H1 (cell line): ENCODE results near the gene ORAI3. TPM values are rescaled to one million over a fixed set of nuclear protein-coding genes. Genes with fewer than 3 reads are reported as not detected.

Source experiments
- CTCF ChIA-PET: fragments of 300-600 bp; sonication (Branson Sonifier 250); formaldehyde crosslinking; loops from one replicate; lab custom pipeline; 2021; ENCODE audit not compliant: partially characterized antibody; lab: Charles Lee
- POLR2A ChIA-PET: fragments of 300-600 bp; sonication (Branson Sonifier 250); formaldehyde crosslinking; loops from one replicate; lab custom pipeline; 2021; ENCODE audit warnings: inconsistent platforms; ENCODE audit not compliant: partially characterized antibody; lab: Charles Lee
- DNase-seq, 2 experiments: peaks; one replicate each; pipeline versions ENCODE4 v3.0.0 to v3.0.0-alpha.2; 2010 to 2022; ENCODE audit warnings: low spot score in 2 of 2, low read depth in 1 of 2, mixed read lengths in 1 of 2
- FAIRE-seq: peaks from 2 replicates; lab custom pipeline; 2011; peaks lifted over from hg19 to GRCh38; lab: Jason Lieb, UNC
- H2AFZ ChIP-seq: 2 replicates; pipeline ENCODE4 v1.8.1; 2012; ENCODE audit warnings: low read length, inconsistent platforms
- H2AK5ac ChIP-seq: 2 replicates; pipeline ENCODE4 v1.6.1; 2013; ENCODE audit warnings: low read depth, low read length
- H2BK120ac ChIP-seq: replicated peaks from 2 replicates; pipeline ENCODE3; 2013; ENCODE audit warnings: low read depth, low read length, inconsistent platforms
- H2BK12ac ChIP-seq: 2 replicates; pipeline ENCODE4 v1.6.1; 2013; ENCODE audit warnings: low read depth, low read length
- H2BK15ac ChIP-seq: 2 replicates; pipeline ENCODE4 v1.6.1; 2013; ENCODE audit warnings: low read length
- H2BK20ac ChIP-seq: 2 replicates; pipeline ENCODE4 v1.6.1; 2013; ENCODE audit warnings: low read length
- H2BK5ac ChIP-seq: 2 replicates; pipeline ENCODE4 v1.6.1; 2013; ENCODE audit warnings: low read depth, low read length
- H3K14ac ChIP-seq: 2 replicates; pipeline ENCODE4 v1.6.1; 2013; ENCODE audit warnings: inconsistent platforms; ENCODE audit not compliant: insufficient read length
- H3K18ac ChIP-seq: 2 replicates; pipeline ENCODE4 v1.6.1; 2013; ENCODE audit warnings: low read length; ENCODE audit errors: extremely low read depth
- H3K23ac ChIP-seq: 2 replicates; pipeline ENCODE4 v1.6.1; 2013; ENCODE audit warnings: inconsistent platforms; ENCODE audit not compliant: insufficient read length
- H3K23me2 ChIP-seq: 2 replicates; pipeline ENCODE4 v1.6.1; 2013; ENCODE audit warnings: low read depth, low read length
- H3K27ac ChIP-seq: 2 replicates; pipeline ENCODE4 v1.6.1; 2011; ENCODE audit warnings: low read depth, low read length, inconsistent platforms
- H3K27me3 ChIP-seq, 4 experiments: replicated peaks in 1 of 4; 1 replicate in 1 of 4; 2 replicates in 3 of 4; pipeline versions ENCODE4 v1.6.1 to v1.8.1; 2011 to 2013; ENCODE audit warnings: low read length in 3 of 4, mild to moderate bottlenecking in 3 of 4, inconsistent platforms in 2 of 4, mixed read lengths in 2 of 4, moderate library complexity in 1 of 4; ENCODE audit not compliant: control insufficient read depth in 3 of 4, insufficient read depth in 3 of 4; ENCODE audit errors: extremely low read depth in 1 of 4
- H3K36me3 ChIP-seq, 4 experiments: 2 replicates each; pipeline versions ENCODE4 v1.6.1 to v1.8.1; 2011 to 2013; ENCODE audit warnings: mild to moderate bottlenecking in 4 of 4, low read length in 3 of 4, moderate library complexity in 2 of 4, control low read depth in 1 of 4, inconsistent platforms in 1 of 4; ENCODE audit not compliant: insufficient read depth in 4 of 4, control insufficient read depth in 2 of 4
- H3K4ac ChIP-seq: replicated peaks from 2 replicates; pipeline ENCODE3; 2013; ENCODE audit warnings: low read length, low read depth, mixed read lengths, inconsistent platforms; ENCODE audit not compliant: insufficient read length
- H3K4me1 ChIP-seq, 4 experiments: replicated peaks in 1 of 4; 1 replicate in 1 of 4; 2 replicates in 3 of 4; pipeline versions ENCODE4 v1.6.1 to v1.8.1; 2011 to 2013; ENCODE audit warnings: low read length in 3 of 4, inconsistent platforms in 2 of 4, mixed read lengths in 1 of 4; ENCODE audit not compliant: insufficient read depth in 4 of 4, control insufficient read depth in 3 of 4
- H3K4me2 ChIP-seq, 2 experiments: 2 replicates each; pipeline versions ENCODE4 v1.6.1 to v1.8.1; 2011 to 2013; ENCODE audit warnings: low read depth in 2 of 2, low read length in 2 of 2, control low read depth in 1 of 2, inconsistent platforms in 1 of 2, mild to moderate bottlenecking in 1 of 2; ENCODE audit not compliant: insufficient read depth in 1 of 2
- H3K4me3 ChIP-seq, 4 experiments: fragments of 200-600, 300-600 bp in 1 of 4; sonication (generic), shearing (Covaris generic), sonication (Bioruptor Twin) in 1 of 4; 2 replicates each; pipeline versions ENCODE4 v1.5.1 to v1.8.1; 2011 to 2016; ENCODE audit warnings: low read length in 4 of 4, low read depth in 3 of 4, control low read depth in 2 of 4, inconsistent platforms in 2 of 4, mild to moderate bottlenecking in 2 of 4, mixed read lengths in 1 of 4, moderate library complexity in 1 of 4; ENCODE audit not compliant: insufficient read depth in 2 of 4; ENCODE audit errors: extremely low read depth in 1 of 4
- H3K56ac ChIP-seq: replicated peaks from 2 replicates; pipeline ENCODE3; 2013; ENCODE audit warnings: low read depth, mild to moderate bottlenecking, mixed read lengths, low read length, inconsistent platforms; ENCODE audit not compliant: insufficient read length
- H3K79me1 ChIP-seq: 2 replicates; pipeline ENCODE4 v1.6.1; 2013; ENCODE audit warnings: low read depth, low read length, control low read depth
- H3K79me2 ChIP-seq, 2 experiments: 2 replicates each; pipeline versions ENCODE4 v1.6.1 to v1.8.1; 2012 to 2013; ENCODE audit warnings: low read length in 2 of 2, mild to moderate bottlenecking in 2 of 2, inconsistent platforms in 1 of 2; ENCODE audit not compliant: insufficient read depth in 2 of 2, control insufficient read depth in 1 of 2
- H3K9ac ChIP-seq, 4 experiments: replicated peaks in 1 of 4; 1 replicate in 1 of 4; 2 replicates in 3 of 4; pipeline versions ENCODE4 v1.6.1 to v1.8.1; 2011 to 2013; ENCODE audit warnings: low read depth in 3 of 4, low read length in 3 of 4, control low read depth in 2 of 4, mild to moderate bottlenecking in 2 of 4, moderate library complexity in 2 of 4, inconsistent platforms in 1 of 4; ENCODE audit errors: extremely low read depth in 1 of 4
- H3K9me3 ChIP-seq, 2 experiments: 2 replicates each; pipeline versions ENCODE4 v1.6.1 to v1.8.1; 2012 to 2013; ENCODE audit warnings: mild to moderate bottlenecking in 2 of 2, moderate library complexity in 2 of 2, control low read depth in 1 of 2, inconsistent platforms in 1 of 2, low read depth in 1 of 2, low read length in 1 of 2, mixed read lengths in 1 of 2; ENCODE audit not compliant: insufficient read depth in 2 of 2
- H4K20me1 ChIP-seq, 2 experiments: replicated peaks in 1 of 2; 2 replicates each; pipeline versions ENCODE3 to v1.8.1; 2011 to 2013; ENCODE audit warnings: inconsistent platforms in 2 of 2, low read length in 2 of 2, mild to moderate bottlenecking in 1 of 2; ENCODE audit not compliant: insufficient read depth in 2 of 2, control insufficient read depth in 1 of 2
- H4K5ac ChIP-seq: 2 replicates; pipeline ENCODE4 v1.6.1; 2013; ENCODE audit warnings: low read length, low read depth, mixed read lengths, inconsistent platforms; ENCODE audit not compliant: insufficient read length
- H4K8ac ChIP-seq: 2 replicates; pipeline ENCODE4 v1.8.0; 2013; ENCODE audit warnings: mild to moderate bottlenecking, moderate library complexity, low read length, inconsistent platforms; ENCODE audit not compliant: insufficient read depth; ENCODE audit errors: extremely low read depth
- H4K91ac ChIP-seq: replicated peaks from 2 replicates; pipeline ENCODE3; 2013; ENCODE audit warnings: low read length, mixed read lengths, inconsistent platforms; ENCODE audit not compliant: insufficient read length
- KDM4A ChIP-seq: IDR thresholded peaks from one replicate; pipeline ENCODE4 v1.7.1; 2012; ENCODE audit warnings: low read depth, mild to moderate bottlenecking, moderate library complexity, low read length, inconsistent platforms; ENCODE audit not compliant: severe bottlenecking
- KDM5A ChIP-seq: fragments of 200-600 bp; IDR thresholded peaks from 2 replicates; pipeline ENCODE4 v1.7.1; 2012; ENCODE audit warnings: mild to moderate bottlenecking, low read length, inconsistent platforms, mixed read lengths
- SIN3A ChIP-seq, 2 experiments: IDR thresholded peaks in 1 of 2; conservative IDR thresholded peaks in 1 of 2; 2 replicates each; pipeline ENCODE4 v1.6.1; 2011 to 2012; ENCODE audit warnings: low read length in 2 of 2, improper control_type of control experiment in 1 of 2, low read depth in 1 of 2, mild to moderate bottlenecking in 1 of 2
- SIX5 ChIP-seq: IDR thresholded peaks from 2 replicates; pipeline ENCODE4 v1.6.1; 2011; ENCODE audit warnings: mild to moderate bottlenecking, low read depth, low read length
- TAF1 ChIP-seq: IDR thresholded peaks from 2 replicates; pipeline ENCODE4 v1.6.1; 2011; ENCODE audit warnings: mild to moderate bottlenecking, low read depth, low read length
- WGBS, 2 experiments: shearing (Covaris generic) in 1 of 2; methylation state at CpG; one replicate each; pipeline versions ENCODE4 v1.1.6 to v1.1.7; 2013 to 2015; ENCODE audit warnings: low lambda C conversion rate in 2 of 2, mixed read lengths in 2 of 2, inconsistent platforms in 1 of 2, low coverage in 1 of 2, missing lambda C conversion rate in 1 of 2; ENCODE audit not compliant: insufficient replicate concordance in 2 of 2, insufficient coverage in 1 of 2, insufficient read length in 1 of 2; ENCODE audit errors: extremely low coverage in 1 of 2, missing lambda C conversion rate in 1 of 2; 5-methylcytosine and 5-hydroxymethylcytosine counted together
- polyA plus RNA-seq, 7 experiments: library from polyadenylated mRNA; depleted of rRNA in 3 of 7; stranded (reverse) in 5 of 7; unstranded in 2 of 7; fragments of >200 nt in 5 of 7; fragments of 200-250 nt in 2 of 7; gene quantifications; 1 replicate in 5 of 7; 2 replicates in 1 of 7; 4 replicates in 1 of 7; pipeline versions ENCODE4 v1.2.1 to v1.2.3, GENCODE V29; 2011 to 2013; ENCODE audit warnings: missing spikeins in 2 of 7, mixed read lengths in 2 of 7
- total RNA-seq: library from RNA; stranded (reverse); fragmentation: NEBNext Ultra II Directional; extraction: Animal tissue kit (Norgen Biotek cat#: 25700); gene quantifications from 2 replicates; pipeline ENCODE4 v1.2.1, GENCODE V29; 2021
- TF ChIP-seq, protein P1 (sequence below): IDR thresholded peaks from 2 replicates; pipeline ENCODE4 v1.6.1; 2012; ENCODE audit warnings: inconsistent platforms
- TF ChIP-seq, protein P2 (sequence below): IDR thresholded peaks from 2 replicates; pipeline ENCODE4 v1.6.1; 2012; ENCODE audit warnings: inconsistent platforms
- TF ChIP-seq, protein P3 (sequence below): IDR thresholded peaks from 2 replicates; pipeline ENCODE4 v1.6.1; 2012; ENCODE audit warnings: low read length, inconsistent platforms

ORAI3 gene
- total and polyA plus RNA-seq, 2 of the 8 experiments (the other 6 are each of a cell fraction or from before 2014, with no cell fraction given): 8.7 to 24.5 TPM

DNA sequence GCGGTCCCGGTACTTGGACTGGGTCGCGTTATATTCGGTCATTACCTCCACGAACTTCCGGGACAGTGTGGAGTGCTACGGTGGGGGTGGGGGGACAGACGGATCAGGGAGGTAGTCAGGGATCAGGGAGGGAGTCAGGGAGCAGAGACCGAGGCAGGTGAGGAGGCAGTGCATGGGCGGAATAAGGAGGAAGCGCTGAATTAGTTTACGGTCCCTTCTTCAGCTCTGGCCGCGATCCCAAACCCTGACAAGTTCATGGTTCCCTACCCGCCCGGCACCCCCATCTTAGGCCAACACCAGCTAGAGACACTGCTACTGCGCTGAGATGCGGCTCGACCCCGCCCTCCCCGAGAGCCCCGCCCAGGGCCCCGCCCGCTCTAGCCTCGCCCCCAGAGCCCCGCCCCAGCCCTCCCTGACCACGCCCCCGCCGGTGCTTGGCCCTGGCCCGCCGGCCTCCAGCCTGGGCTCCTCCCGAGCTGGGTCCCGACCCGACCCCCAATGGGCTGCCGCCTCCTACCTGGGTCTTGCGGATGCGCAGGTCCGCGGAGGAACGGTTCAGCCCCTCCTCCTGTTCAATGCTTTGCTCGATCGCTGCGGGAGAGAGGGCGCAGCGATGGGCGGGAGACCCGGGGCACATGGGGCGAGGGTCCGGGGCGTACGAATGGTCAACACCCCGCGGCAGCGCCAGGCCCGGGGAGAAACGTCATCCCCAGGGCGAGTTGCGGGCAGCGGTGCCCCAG is 48.3 kb downstream of the ORAI3 start:
- H4K8ac ChIP-seq: no peak overlapping the region
- peak overlapping the region in 3 of 4 experiments; percentile 35 to 53 (median 48); a peak in 5 of 7 replicates for H3K9ac ChIP-seq
- H3K14ac ChIP-seq: no peak overlapping the region
- no peak overlapping the region; the same call in 1 of the 2 replicates for H3K27ac ChIP-seq
- no peaks in the 10 kb centered on the region; a peak in 1 of 7 replicates for H3K27me3 ChIP-seq
- H3K4me1 ChIP-seq: peaks cover 0 to 15% (median 10%) of the 10 kb centered on the region in 4 experiments; a peak in 6 of 7 replicates
- no peak overlapping the region for H2BK120ac ChIP-seq
- H4K5ac ChIP-seq: peak overlapping the region; percentile 51
- no peak overlapping the region for H2BK12ac ChIP-seq
- H3K23ac ChIP-seq: no peak overlapping the region
- H2BK15ac ChIP-seq: 0 out of 2 replicates have a peak overlapping the region, but pooled peaks have one; percentile 95
- H4K20me1 ChIP-seq: no peaks in the 10 kb centered on the region
- WGBS, 2 experiments: 4% methylated on average over 45 of the region's 60 CpGs; no CpG with 5 or more reads in 1 of the 2 experiments
- H2BK20ac ChIP-seq: no peak overlapping the region
- CTCF ChIA-PET: interaction anchor here (2.0 kb wide), 1 partner anchor 11 kb away, joined by 10 read pairs; the partner anchor contains the start of gene HSD3B7
- FAIRE-seq (no peak), DNase-seq (peak; percentile 77 to 89)
- H3K18ac ChIP-seq: peak overlapping the region; percentile 91
- peak overlapping the region; percentile 53 to 81 (median 64) for H3K4me3 ChIP-seq
- no peaks in the 10 kb centered on the region for H3K79me2 ChIP-seq
- H3K23me2 ChIP-seq: peaks cover 12% of the 10 kb centered on the region
- POLR2A ChIA-PET: interaction anchor here (0.6 to 2.3 kb wide), 7 partner anchors 11 to 61 kb away, joined by 3 to 20 read pairs (median 3); partner anchors contain the start of genes HSD3B7 and SETD1A
- 0 out of 2 replicates have a peak, but pooled peaks cover under 1% of the 10 kb centered on the region for H3K79me1 ChIP-seq
- no peak overlapping the region for H2AK5ac ChIP-seq
- H3K4ac ChIP-seq: no peak overlapping the region
- H3K56ac ChIP-seq: peak overlapping the region; percentile 42
- peak overlapping the region; percentile 95 to 100 for H3K4me2 ChIP-seq
- no peaks in the 10 kb centered on the region for H3K9me3 ChIP-seq
- no peak overlapping the region for H4K91ac ChIP-seq
- peak overlapping the region; percentile 68; the same call in 1 of the 2 replicates for H2AFZ ChIP-seq
- H3K36me3 ChIP-seq: no peaks in the 10 kb centered on the region
- peak overlapping the region; percentile 68; the same call in 1 of the 2 replicates for H2BK5ac ChIP-seq
- TF ChIP-seq KDM4A: peak; percentile 45
- TF ChIP-seq, protein P1, sequence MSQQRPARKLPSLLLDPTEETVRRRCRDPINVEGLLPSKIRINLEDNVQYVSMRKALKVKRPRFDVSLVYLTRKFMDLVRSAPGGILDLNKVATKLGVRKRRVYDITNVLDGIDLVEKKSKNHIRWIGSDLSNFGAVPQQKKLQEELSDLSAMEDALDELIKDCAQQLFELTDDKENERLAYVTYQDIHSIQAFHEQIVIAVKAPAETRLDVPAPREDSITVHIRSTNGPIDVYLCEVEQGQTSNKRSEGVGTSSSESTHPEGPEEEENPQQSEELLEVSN: peak; percentile 75
- TF ChIP-seq, protein P2, sequence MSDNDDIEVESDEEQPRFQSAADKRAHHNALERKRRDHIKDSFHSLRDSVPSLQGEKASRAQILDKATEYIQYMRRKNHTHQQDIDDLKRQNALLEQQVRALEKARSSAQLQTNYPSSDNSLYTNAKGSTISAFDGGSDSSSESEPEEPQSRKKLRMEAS: peak; percentile 66
- no peak for TF ChIP-seq KDM5A
- TF ChIP-seq, protein P3, sequence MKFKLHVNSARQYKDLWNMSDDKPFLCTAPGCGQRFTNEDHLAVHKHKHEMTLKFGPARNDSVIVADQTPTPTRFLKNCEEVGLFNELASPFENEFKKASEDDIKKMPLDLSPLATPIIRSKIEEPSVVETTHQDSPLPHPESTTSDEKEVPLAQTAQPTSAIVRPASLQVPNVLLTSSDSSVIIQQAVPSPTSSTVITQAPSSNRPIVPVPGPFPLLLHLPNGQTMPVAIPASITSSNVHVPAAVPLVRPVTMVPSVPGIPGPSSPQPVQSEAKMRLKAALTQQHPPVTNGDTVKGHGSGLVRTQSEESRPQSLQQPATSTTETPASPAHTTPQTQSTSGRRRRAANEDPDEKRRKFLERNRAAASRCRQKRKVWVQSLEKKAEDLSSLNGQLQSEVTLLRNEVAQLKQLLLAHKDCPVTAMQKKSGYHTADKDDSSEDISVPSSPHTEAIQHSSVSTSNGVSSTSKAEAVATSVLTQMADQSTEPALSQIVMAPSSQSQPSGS: no peak
- peak in 1 of 2 experiments; percentile 54; a peak in 2 of 4 replicates for TF ChIP-seq SIN3A (conservative IDR thresholded peaks at IDR 0.05 in 1 of 2, IDR thresholded peaks at IDR 0.05 in 1 of 2; ENCODE audit: low read depth in 1 of 2, low read length in 2 of 2)
- 0 out of 2 replicates have a peak, but pooled peaks have one; percentile 48 for TF ChIP-seq TAF1
- no peak for TF ChIP-seq SIX5
